ENCODE data around the gene YEATS4. TPM values are rescaled to one million over a fixed set of nuclear protein-coding genes. Genes with fewer than 3 reads are reported as not detected.
"Not testable (repeated sequence)": the region's sequence is repeated elsewhere in the genome, so short reads cannot be mapped to it uniquely, and the experiment has no call there.

YEATS4 gene
- 37.8 and 39.6 TPM in 2 replicates for total RNA-seq

GRCh38 chr12:69359531-69360347 lies at the start of gene YEATS4:
TSS of gene YEATS4 (plus strand) at chr12:69359743. CDS start at chr12:69359973, 230 bp downstream.
- intact Hi-C loops (cut with micrococcal nuclease) = loop anchor here (1.0 to 2.0 kb wide), 5 partner anchors 111 to 883 kb away; partner anchors contain the start of genes CCT2, CNOT2, CPSF6 and FRS2

- intact Hi-C loops (cut with micrococcal nuclease) = no loop called here
Observed at GRCh38 chr12:69313209-69313608, 46.3 kb upstream of the YEATS4 start.

GRCh38 chr12:69316784-69317183 lies 42.8 kb upstream of the YEATS4 start:
- intact Hi-C loops (cut with micrococcal nuclease) = not testable (repeated sequence)

- intact Hi-C loops (cut with micrococcal nuclease) = not testable (repeated sequence)
Observed at GRCh38 chr12:69317233-69317632, 42.3 kb upstream of the YEATS4 start.

- intact Hi-C loops (cut with micrococcal nuclease) = no loop called here
Observed at GRCh38 chr12:69318225-69318624, 41.3 kb upstream of the YEATS4 start.

GRCh38 chr12:69321351-69321750 lies 38.2 kb upstream of the YEATS4 start:
- intact Hi-C loops (cut with micrococcal nuclease) = no loop called here

GRCh38 chr12:69324797-69325466 lies 34.6 kb upstream of the YEATS4 start:
- intact Hi-C loops (cut with micrococcal nuclease) = no loop called here

- intact Hi-C loops (cut with micrococcal nuclease) = no loop called here
Observed at GRCh38 chr12:69328426-69328825, 31.1 kb upstream of the YEATS4 start.

- intact Hi-C loops (cut with micrococcal nuclease) = no loop called here
Observed at GRCh38 chr12:69329669-69330428, 29.7 kb upstream of the YEATS4 start.

GRCh38 chr12:69330475-69331473 lies 28.8 kb upstream of the YEATS4 start:
- intact Hi-C loops (cut with micrococcal nuclease) = no loop called here

- intact Hi-C loops (cut with micrococcal nuclease) = no loop called here
Observed at GRCh38 chr12:69331519-69331908, 28.0 kb upstream of the YEATS4 start.

GRCh38 chr12:69331909-69332684 lies 27.4 kb upstream of the YEATS4 start:
- intact Hi-C loops (cut with micrococcal nuclease) = loop anchor here (2.0 kb wide), 1 partner anchor 41 kb away; no protein-coding TSS in a partner anchor

- intact Hi-C loops (cut with micrococcal nuclease) = loop anchor here (2.0 kb wide), 1 partner anchor 42 kb away; no protein-coding TSS in a partner anchor
Observed at GRCh38 chr12:69332815-69333358, 26.7 kb upstream of the YEATS4 start.

- intact Hi-C loops (cut with micrococcal nuclease) = no loop called here
Observed at GRCh38 chr12:69334158-69334557, 25.4 kb upstream of the YEATS4 start.

GRCh38 chr12:69337311-69338090 lies 22.0 kb upstream of the YEATS4 start:
- intact Hi-C loops (cut with micrococcal nuclease) = no loop called here

GRCh38 chr12:69338120-69338859 lies 21.3 kb upstream of the YEATS4 start:
- intact Hi-C loops (cut with micrococcal nuclease) = no loop called here

GRCh38 chr12:69338936-69339335 lies 20.6 kb upstream of the YEATS4 start:
- intact Hi-C loops (cut with micrococcal nuclease) = no loop called here

GRCh38 chr12:69339999-69340398 lies 19.5 kb upstream of the YEATS4 start:
- intact Hi-C loops (cut with micrococcal nuclease) = no loop called here

Measured in T-helper 2 cell treated with Interferon-gamma antibody and Interleukin-4, amounts not matched to agents 100 ng/mL and 5 ng/mL, for 36 hours (primary cell).